IPS-18c (cell line): ENCODE measurements around the gene PI4K2B.
"Not testable (repeated sequence)": the region's sequence is repeated elsewhere in the genome, so short reads cannot be mapped to it uniquely, and the experiment has no call there.

ENCODE experiments used
- H3K4me3 ChIP-seq: 2 replicates; pipeline ENCODE4 v1.7.0; 2013; ENCODE audit warnings: low read depth, mild to moderate bottlenecking, low read length, moderate library complexity; ENCODE audit not compliant: insufficient read depth
- H3K9me3 ChIP-seq: one replicate; pipeline ENCODE4 v1.6.1; 2013; ENCODE audit warnings: mild to moderate bottlenecking, low read length, moderate library complexity; ENCODE audit not compliant: control insufficient read depth, insufficient read depth

PI4K2B gene

DNA sequence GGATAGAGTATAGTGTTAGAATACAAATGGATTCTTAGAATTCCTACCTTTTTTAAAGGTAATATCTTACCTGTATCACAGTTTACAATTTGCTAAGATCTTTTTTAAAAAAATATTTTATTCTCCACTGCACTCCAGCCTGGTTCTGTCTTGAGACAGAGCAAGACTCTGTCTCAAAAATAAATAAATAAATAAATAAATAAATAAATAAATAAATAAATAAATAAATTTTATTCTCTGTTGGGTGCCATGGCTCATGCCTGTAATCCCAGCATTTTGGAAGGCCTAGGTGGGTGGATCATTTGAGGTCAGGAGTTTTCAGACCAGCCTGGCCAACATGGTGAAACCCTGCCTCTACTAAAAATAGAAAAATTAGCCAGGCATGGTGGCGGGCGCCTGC lies 2.2 kb downstream of the PI4K2B start:
- not testable (repeated sequence) for H3K9me3 ChIP-seq, H3K4me3 ChIP-seq

- no peak overlapping the region for H3K4me3 ChIP-seq
Measured at GRCh38 chr4:25236971-25237370, 3.1 kb downstream of the PI4K2B start.

GRCh38 chr4:25238052-25238451 lies 4.2 kb downstream of the PI4K2B start:
- Histone ChIP-seq H3K9me3 (peaks cover 2% of the 10 kb centered on the region), H3K4me3 (no peak overlapping the region)

More at GRCh38 chr4:25236971-25237370, 3.1 kb downstream of the PI4K2B start:
- H3K9me3 ChIP-seq: peaks cover 7% of the 10 kb centered on the region

DNA sequence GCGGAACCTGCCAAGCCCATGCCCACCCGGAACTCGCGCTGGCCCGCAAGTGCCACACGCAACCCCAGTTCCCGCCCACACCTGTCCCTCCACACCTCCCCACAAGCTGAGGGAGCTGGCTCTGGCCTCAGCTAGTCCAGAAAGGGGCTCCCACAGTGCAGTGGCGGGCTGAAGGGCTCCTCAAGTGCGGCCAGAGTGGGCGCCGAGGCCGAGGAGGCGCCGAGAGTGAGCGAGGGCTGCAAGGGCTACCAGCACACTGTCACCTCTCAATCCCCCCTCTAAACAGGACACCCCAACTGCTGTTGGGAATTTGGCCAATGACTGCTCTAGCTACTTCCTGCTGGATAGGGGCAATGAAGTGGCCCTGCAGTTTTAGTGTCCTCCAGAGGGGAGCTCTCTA lies 5.7 kb downstream of the PI4K2B start:
- not testable (repeated sequence) for H3K4me3 ChIP-seq, H3K9me3 ChIP-seq

GRCh38 chr4:25240754-25241210 lies 6.9 kb downstream of the PI4K2B start:
- H3K4me3 ChIP-seq, H3K9me3 ChIP-seq: not testable (repeated sequence)

- H3K9me3 ChIP-seq: not testable (repeated sequence)
Measured at GRCh38 chr4:25242195-25242594, 8.4 kb downstream of the PI4K2B start.

DNA sequence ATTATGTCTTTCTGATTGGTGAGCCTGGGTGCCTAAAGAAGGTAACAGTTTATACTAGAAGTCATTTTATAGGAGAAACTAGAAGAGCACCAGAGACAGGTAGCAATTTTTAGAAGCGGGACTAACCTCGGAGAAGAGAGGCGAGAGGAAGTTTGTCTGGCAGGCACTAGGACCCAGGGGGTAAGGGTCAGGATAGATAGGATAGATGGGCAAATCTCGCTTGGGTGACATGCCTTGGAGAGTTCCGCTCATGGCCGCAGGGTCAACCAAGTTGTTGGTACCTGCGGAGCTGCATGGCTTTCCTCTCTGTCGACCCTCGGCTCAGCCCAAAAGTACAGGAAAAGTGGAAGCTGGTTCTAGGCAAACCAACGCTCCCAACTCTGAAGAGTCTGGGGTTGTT lies 11.3 kb downstream of the PI4K2B start:
- Histone ChIP-seq H3K9me3 (no peaks in the 10 kb centered on the region), H3K4me3 (no peak overlapping the region; the same call in 1 of the 2 replicates)

More at GRCh38 chr4:25242195-25242594, 8.4 kb downstream of the PI4K2B start:
- H3K4me3 ChIP-seq: not testable (repeated sequence)

DNA sequence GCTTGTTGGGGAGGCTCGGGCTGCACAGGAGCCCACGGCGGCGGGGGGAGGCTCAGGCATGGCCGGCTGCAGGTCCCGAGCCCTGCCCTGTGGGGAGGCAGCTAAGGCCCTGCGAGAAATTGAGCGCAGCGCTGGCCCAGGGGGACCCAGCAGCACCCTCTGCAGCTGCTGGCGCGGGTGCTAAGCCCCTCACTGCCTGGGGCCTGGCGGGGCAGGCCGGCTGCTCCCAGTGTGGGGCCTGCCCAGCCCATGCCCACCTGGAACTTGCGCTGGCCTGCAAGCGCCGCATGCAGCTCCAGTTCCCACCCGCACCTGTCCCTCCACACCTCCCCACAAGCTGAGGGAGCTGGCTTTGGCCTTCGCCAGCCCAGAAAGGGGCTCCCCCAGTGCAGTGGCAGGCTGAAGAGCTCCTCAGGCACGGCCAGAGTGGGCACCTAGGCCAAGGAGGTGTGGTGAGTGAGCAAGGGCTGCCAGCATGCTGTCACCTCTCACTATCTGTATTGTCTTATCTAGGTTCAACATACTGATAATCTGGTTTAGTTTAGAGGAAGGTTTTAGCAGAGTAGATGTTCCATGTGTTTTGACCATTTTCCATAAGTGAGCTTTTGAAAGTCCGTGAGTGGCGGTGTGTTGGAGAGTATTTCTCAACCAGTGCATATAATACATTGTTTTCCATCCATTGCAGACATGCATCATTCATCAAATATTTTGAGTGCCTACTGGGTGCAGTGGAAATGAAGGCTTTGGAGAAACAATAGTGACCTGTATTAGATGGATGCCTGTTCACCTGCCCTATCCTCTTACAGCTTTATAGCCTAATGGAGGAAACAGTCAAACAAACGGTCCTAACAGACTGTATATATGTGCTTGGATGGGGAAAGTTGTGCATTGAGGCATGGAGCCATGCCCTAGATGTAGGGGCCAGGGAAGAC lies 13.1 kb downstream of the PI4K2B start:
- no peaks in the 10 kb centered on the region for H3K9me3 ChIP-seq

GRCh38 chr4:25248875-25249274 lies 15.0 kb downstream of the PI4K2B start:
- H3K4me3 ChIP-seq, H3K9me3 ChIP-seq: not testable (repeated sequence)

More for the DNA sequence above, 13.1 kb downstream of the PI4K2B start:
- no peak overlapping the region for H3K4me3 ChIP-seq

DNA sequence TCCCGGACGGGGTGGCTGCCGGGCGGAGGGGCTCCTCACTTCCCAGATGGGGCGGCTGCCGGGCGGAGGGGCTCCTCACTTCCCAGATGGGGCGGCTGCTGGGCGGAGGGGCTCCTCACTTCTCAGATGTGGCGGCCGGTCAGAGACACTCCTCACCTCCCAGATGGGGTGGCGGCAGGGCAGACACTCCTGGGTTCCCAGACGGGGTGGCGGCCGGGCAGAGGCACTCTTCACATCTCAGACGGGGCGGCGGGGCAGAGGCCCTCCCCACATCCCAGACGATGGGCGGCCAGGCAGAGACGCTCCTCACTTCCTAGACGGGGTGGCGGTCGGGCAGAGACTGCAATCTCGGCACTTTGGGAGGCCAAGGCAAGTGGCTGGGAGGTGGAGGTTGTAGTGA lies 15.7 kb downstream of the PI4K2B start:
- H3K4me3 ChIP-seq, H3K9me3 ChIP-seq: not testable (repeated sequence)

DNA sequence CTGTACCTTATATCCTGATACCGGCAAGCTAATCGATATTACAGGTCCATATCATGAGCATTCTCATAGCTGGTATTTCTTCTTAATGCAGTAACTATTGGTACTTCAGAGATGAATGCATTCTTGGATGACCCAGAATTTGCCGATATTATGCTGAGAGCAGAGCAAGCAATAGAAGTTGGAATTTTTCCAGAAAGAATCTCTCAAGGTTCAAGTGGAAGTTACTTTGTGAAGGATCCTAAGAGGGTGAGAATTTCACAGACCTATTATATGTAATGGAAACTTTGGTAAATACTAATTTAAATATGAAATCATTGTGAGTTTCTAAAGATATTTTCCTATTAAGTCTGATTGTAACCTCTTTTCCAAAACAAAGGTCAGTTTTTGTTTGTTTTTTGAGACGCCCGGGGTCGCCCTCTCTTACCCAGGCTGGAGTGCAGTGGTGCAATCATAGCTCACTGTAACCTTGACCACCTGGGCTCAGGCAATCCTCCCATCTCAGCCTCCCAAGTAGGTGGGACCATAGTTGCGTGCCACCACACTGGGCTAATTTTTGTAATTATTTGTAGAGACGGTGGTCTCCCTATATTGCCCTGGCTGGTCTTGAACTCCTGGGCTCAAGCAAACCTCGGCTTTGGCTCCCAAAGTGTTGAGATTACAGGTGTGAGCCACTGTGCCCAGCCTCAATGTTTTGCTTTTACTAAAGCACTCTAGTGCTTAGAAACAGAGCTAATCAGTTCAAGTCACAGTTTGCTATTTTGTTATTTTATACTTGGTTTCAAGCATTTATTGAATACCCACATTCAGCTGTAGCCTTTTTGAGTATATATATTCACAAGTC lies 18.6 kb downstream of the PI4K2B start:
- H3K4me3 ChIP-seq: no peak overlapping the region
- H3K9me3 ChIP-seq: no peaks in the 10 kb centered on the region

DNA sequence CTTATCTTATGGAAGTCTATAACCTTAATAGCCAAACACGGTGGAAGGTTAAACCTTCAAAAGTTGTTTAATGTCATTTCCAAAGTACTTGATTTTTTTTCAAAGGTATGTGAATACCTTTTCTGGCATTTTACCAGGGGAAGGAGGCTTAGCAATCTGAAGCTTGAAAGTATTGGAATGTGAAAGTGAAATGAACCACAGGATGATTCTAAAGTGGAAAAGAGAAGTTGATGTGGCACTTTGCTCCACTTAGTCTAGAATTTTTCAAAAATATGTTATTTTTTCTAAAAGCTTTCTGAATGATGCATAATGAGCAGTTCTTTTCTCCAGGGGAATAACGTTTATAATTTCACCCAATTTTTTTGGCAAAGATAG lies 19.2 kb downstream of the PI4K2B start:
- H3K9me3 ChIP-seq: no peaks in the 10 kb centered on the region
- no peak overlapping the region for H3K4me3 ChIP-seq

- H3K9me3 ChIP-seq, H3K4me3 ChIP-seq: not testable (repeated sequence)
Measured at GRCh38 chr4:25253786-25254185, 20.0 kb downstream of the PI4K2B start.

- Histone ChIP-seq H3K9me3 (no peaks in the 10 kb centered on the region), H3K4me3 (no peak overlapping the region)
Measured at GRCh38 chr4:25258980-25259578, 25.2 kb downstream of the PI4K2B start.

GRCh38 chr4:25271866-25272265 lies 38.0 kb downstream of the PI4K2B start:
- no peak overlapping the region for H3K4me3 ChIP-seq
- H3K9me3 ChIP-seq: no peaks in the 10 kb centered on the region

DNA sequence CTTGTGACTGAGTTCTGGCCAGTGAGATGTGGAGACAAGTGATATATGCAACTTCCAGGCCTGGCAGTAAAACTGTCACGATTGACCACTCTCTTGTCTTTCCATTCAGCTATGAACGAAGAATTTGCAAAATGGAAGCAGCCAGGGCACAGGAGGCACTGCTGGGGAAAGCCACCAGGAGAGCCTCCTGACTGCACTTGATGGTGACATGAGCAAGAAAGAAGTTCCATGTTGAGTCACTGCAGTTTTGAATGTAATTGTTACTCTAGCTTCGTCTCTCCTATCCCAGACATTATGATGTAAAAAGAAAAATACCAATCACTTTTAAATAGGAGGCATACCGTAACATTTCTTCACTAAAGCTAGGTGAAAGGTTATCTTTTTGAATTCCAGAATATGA lies 46.4 kb downstream of the PI4K2B start:
- no peaks in the 10 kb centered on the region for H3K9me3 ChIP-seq
- H3K4me3 ChIP-seq: no peak overlapping the region

DNA sequence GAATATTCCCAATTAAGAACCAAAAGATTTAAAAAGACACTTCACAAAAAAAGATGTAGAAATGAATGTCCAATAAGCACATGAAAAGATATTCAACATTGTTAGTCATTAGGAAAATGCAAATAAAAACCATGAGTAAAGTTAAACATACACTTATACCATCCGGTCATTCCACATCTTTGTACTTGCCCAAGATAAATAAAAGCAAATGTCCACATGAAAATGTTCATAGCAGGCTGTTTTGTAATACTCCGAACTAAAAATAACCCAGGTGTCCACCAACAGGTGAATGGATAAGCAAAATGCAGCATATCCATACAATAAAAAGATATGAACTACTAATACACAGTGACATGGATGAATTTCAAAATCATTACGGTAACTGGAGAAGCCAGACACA lies 50.1 kb downstream of the PI4K2B start:
- no peak overlapping the region for H3K4me3 ChIP-seq
- no peaks in the 10 kb centered on the region for H3K9me3 ChIP-seq
